Right lobe of liver (tissue), 6 donors: ENCODE results near the gene VKORC1L1. TPM values are rescaled to one million over a fixed set of nuclear protein-coding genes. Genes with fewer than 3 reads are reported as not detected.
"Not testable (repeated sequence)": the region's sequence is repeated elsewhere in the genome, so short reads cannot be mapped to it uniquely, and the experiment has no call there.

ENCODE experiments used
- ATAC-seq, 4 donors: fragments of 200-7000 bp; cut with Tn5 transposase; one replicate each; pipeline ENCODE4 v1.9.1; 2020; ENCODE audit warnings: mild to moderate bottlenecking in 4 of 4, moderate library complexity in 4 of 4
- DNase-seq, 3 donors: peaks; one replicate each; pipeline ENCODE4 v3.0.0-alpha.2; 2020
- H3K27ac ChIP-seq, 3 donors: fragments of 200-600 bp; one replicate each; pipeline ENCODE4 v1.8.0; 2022
- H3K27me3 ChIP-seq, 2 donors: fragments of 200-600 bp; one replicate each; pipeline ENCODE4 v1.8.0; 2022
- H3K36me3 ChIP-seq, 4 donors: fragments of 200-600 bp; sonication (generic) in 1 of 4; one replicate each; pipeline versions ENCODE4 v1.5.1 to v1.8.0; 2017 to 2022; ENCODE audit warnings: control low read depth in 1 of 4
- H3K4me1 ChIP-seq, 4 donors: fragments of 200-600 bp; sonication (generic) in 1 of 4; one replicate each; pipeline versions ENCODE4 v1.5.1 to v1.8.0; 2017 to 2022; ENCODE audit warnings: control low read depth in 1 of 4
- H3K4me3 ChIP-seq, 3 donors: fragments of 200-600 bp; one replicate each; pipeline ENCODE4 v1.8.0; 2022
- H3K9me3 ChIP-seq, 4 donors: fragments of 200-600 bp; sonication (generic) in 1 of 4; one replicate each; pipeline versions ENCODE4 v1.5.1 to v1.8.0; 2017 to 2022; ENCODE audit warnings: control low read depth in 1 of 4
- POLR2A ChIP-seq: fragments of 450-650 bp; IDR thresholded peaks from one replicate; pipeline ENCODE4 v1.6.1; 2017; ENCODE audit warnings: antibody characterized with exemption, mild to moderate bottlenecking
- WGBS: methylation state at CpG from one replicate; pipeline ENCODE4 v1.1.6; 2018; ENCODE audit warnings: low coverage, low lambda C conversion rate; ENCODE audit not compliant: insufficient coverage; ENCODE audit errors: missing lambda C conversion rate; 5-methylcytosine and 5-hydroxymethylcytosine counted together
- intact Hi-C, 2 donors: fragments of 100-400 bp; cut with DNase I; formaldehyde crosslinking; loops; one replicate each; pipeline versions ENCODE4 v1.11.2 to v1.14.1; 2022
- long read RNA-seq: library from polyadenylated mRNA; unstranded; transcript quantifications from one replicate; pipeline ENCODE4 v2.0.0, GENCODE V29; 2019
- total RNA-seq, 6 experiments: library from RNA; depleted of rRNA in 2 of 6; stranded (reverse); fragments of >200 nt in 2 of 6; fragmentation: NEBNext Ultra II Directional in 3 of 6; extraction: Animal tissue kit (Norgen Biotek cat#: 25700) in 3 of 6; gene quantifications; one replicate each; pipeline versions ENCODE4 v1.1.0 to v1.2.4, GENCODE V29; 2016 to 2023
- TF ChIP-seq, protein P1 (sequence below), 4 donors: fragments of 200-600 bp in 3 of 4; fragments of 450-650 bp in 1 of 4; IDR thresholded peaks; one replicate each; pipeline versions ENCODE4 v1.5.1 to v1.8.0; 2016 to 2022; ENCODE audit warnings: antibody characterized with exemption in 4 of 4, mild to moderate bottlenecking in 2 of 4
- donor health status: DM: no; HTN: yes; CAD: no.
- donor health status: DM: no; HTN: no; CAD: no.
- donor health status: DM: no; HTN: no; CAD: no.
- donor health status: DM: no; HTN: yes; CAD: no.
- donor health status: DM: no; HTN: yes; CAD: no.

The VKORC1L1 gene
- total RNA-seq = 10 to 100 TPM in 5 of 6 experiments, 1 to 10 TPM in 1; 9.2 to 26.1 (median 13.2) TPM
- long read RNA-seq, full-length matches to known transcripts = 2 of 3 reads
- long read RNA-seq, partial matches to known transcripts = 0 of 3 reads
- long read RNA-seq, other reads (novel, unspliced or antisense) = 1 of 3 reads

GRCh38 chr7:65872776-65873581 is at the start of gene VKORC1L1:
Gene VKORC1L1, plus strand, starts transcription at chr7:65873074. Its CDS starts 298 bp downstream, at chr7:65873372.
- no peaks in the 10 kb centered on the region for H3K9me3 ChIP-seq
- H3K27me3 ChIP-seq = no peaks in the 10 kb centered on the region
- peak; percentile 37 for TF ChIP-seq POLR2A
- TF ChIP-seq, protein P1, sequence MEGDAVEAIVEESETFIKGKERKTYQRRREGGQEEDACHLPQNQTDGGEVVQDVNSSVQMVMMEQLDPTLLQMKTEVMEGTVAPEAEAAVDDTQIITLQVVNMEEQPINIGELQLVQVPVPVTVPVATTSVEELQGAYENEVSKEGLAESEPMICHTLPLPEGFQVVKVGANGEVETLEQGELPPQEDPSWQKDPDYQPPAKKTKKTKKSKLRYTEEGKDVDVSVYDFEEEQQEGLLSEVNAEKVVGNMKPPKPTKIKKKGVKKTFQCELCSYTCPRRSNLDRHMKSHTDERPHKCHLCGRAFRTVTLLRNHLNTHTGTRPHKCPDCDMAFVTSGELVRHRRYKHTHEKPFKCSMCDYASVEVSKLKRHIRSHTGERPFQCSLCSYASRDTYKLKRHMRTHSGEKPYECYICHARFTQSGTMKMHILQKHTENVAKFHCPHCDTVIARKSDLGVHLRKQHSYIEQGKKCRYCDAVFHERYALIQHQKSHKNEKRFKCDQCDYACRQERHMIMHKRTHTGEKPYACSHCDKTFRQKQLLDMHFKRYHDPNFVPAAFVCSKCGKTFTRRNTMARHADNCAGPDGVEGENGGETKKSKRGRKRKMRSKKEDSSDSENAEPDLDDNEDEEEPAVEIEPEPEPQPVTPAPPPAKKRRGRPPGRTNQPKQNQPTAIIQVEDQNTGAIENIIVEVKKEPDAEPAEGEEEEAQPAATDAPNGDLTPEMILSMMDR (IDR thresholded peaks at IDR 0.05) = no peak
- H3K36me3 ChIP-seq = no peaks in the 10 kb centered on the region
- 0% methylated on average over 51 of the region's 94 CpGs for WGBS
- peak; percentile 95 to 98 (median 96) for ATAC-seq
- H3K4me1 ChIP-seq = peaks cover 0 to 9% (median 0%) of the 10 kb centered on the region in 4 donors
- intact Hi-C loops = no loop called here
- peak; percentile 98 for DNase-seq
- peak within 1 kb of the TSS in 2 of 3 donors; percentile 62 to 63 for H3K27ac ChIP-seq
- peak within 1 kb of the TSS; percentile 77 to 81 (median 80) for H3K4me3 ChIP-seq

DNA sequence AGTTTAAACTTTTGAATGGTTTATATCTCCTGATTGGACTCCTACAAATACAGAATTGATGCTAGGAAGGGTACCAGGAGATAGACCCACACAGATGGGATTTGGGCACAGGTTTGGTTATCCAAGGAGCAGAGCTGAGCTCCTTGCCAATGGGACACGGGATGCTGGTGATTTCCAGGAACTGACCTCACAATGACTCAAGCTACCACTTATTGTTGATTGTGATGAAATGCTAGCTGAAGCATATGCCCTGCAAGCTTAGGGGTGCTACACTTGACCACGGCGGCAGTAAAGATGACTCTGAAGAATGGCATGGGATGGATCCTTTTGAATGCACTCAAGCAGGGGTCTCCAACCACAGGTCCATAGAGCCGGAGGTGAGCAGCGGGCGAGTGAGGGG is 45.5 kb upstream of the VKORC1L1 start:
- ATAC-seq = no peak
- 94% methylated on average over 3 of the region's 6 CpGs for WGBS

DNA sequence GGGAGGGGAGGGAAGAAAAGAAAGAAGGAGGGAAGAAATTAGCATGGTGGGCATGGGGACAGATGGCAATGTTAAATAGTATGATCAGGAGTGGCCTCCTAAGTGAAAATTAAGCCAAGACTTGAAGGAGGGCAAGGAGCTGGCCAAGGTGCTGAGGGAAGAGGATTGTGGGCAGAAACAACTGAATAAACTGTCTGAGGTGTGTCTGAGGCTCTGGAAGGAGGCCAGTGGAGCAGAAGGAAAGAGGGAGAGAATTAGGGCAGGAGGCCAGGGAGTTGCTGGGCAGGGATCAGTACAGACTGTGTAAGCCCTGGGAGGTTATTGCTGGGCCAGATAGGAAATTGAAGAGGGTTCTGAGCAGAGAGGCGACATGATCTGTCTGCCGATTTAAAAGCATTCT is 40.6 kb upstream of the VKORC1L1 start:
- intact Hi-C loops = no loop called here
- H3K9me3 ChIP-seq = no peaks in the 10 kb centered on the region
- 96% methylated on average over 2 of the region's 2 CpGs for WGBS
- no peak for DNase-seq
- no peaks in the 10 kb centered on the region for H3K36me3 ChIP-seq
- H3K4me3 ChIP-seq = no peak overlapping the region
- TF ChIP-seq POLR2A = no peak
- TF ChIP-seq, protein P1 (IDR thresholded peaks at IDR 0.05) = no peak
- H3K27ac ChIP-seq = no peak overlapping the region
- H3K27me3 ChIP-seq = no peaks in the 10 kb centered on the region
- no peak for ATAC-seq
- H3K4me1 ChIP-seq = no peaks in the 10 kb centered on the region

More for the DNA sequence above, 45.5 kb upstream of the VKORC1L1 start:
- Histone ChIP-seq H3K4me1 (no peaks in the 10 kb centered on the region), H3K27me3 (no peaks in the 10 kb centered on the region), H3K4me3 (no peak overlapping the region), H3K36me3 (no peaks in the 10 kb centered on the region), H3K9me3 (no peaks in the 10 kb centered on the region), H3K27ac (no peak overlapping the region)
- intact Hi-C loops = no loop called here
- no peak for TF ChIP-seq POLR2A
- TF ChIP-seq, protein P1 (IDR thresholded peaks at IDR 0.05) = no peak
- DNase-seq = no peak

DNA sequence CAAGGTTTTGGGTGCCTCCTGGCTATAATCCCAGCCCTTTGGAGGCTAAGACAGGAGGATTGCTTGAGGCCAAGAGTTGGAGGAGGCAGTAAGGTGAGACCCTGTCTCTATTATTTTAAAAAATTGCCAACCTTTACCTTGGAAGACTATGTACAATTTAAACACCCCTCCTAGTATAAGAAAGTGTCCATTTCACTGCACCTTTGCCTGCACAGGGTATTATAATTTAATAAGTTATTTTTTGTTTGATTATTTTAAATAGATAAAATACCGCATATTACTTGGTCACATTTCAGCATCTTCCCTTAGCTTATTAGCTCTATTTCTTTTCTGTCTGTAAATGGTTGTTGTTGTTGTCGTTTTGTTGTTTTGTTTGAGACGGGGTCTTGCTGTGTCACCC is 36.2 kb upstream of the VKORC1L1 start:
- H3K27ac ChIP-seq, H3K4me3 ChIP-seq, H3K27me3 ChIP-seq, H3K4me1 ChIP-seq, H3K9me3 ChIP-seq, DNase-seq, ATAC-seq, H3K36me3 ChIP-seq, intact Hi-C loops: not testable (repeated sequence)
- WGBS = 87% methylated on average over 3 of the region's 3 CpGs

DNA sequence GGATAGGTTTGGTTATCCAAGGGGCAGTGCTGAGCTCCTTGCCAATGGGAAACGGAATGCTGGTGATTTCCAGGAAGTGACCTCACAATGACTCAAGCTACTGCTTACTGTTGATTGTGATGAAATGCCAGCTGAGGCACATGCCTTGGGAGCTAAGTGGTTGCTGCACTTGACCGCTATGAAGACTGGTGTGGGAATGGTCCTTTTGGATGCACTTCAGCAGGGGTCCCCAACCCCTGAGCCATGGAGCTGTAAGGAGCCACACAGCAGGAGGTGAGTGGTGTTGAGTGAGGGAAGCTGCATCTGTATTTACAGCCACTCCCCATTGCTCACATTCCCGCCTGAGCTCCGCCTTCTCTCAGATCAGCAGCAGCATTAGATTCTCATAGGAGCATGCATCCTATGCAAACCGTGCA is 35.3 kb upstream of the VKORC1L1 start:
- H3K9me3 ChIP-seq, intact Hi-C loops, H3K36me3 ChIP-seq, H3K4me1 ChIP-seq, H3K4me3 ChIP-seq, H3K27ac ChIP-seq, DNase-seq, H3K27me3 ChIP-seq, ATAC-seq: not testable (repeated sequence)
- 100% methylated on average over 4 of the region's 5 CpGs for WGBS
